A549 treated with ZK216348 at 1 μM for 4 hours (cell line): ENCODE measurements around the gene MRPS17. TPM values are rescaled to one million over a fixed set of nuclear protein-coding genes. Genes with fewer than 3 reads are reported as not detected.

Source experiments
- total RNA-seq: library from RNA; stranded (reverse); fragments of 200-300 nt; extraction: Qiagen RNA extraction; gene quantifications from 5 replicates; pipeline ENCODE4 v1.2.3, GENCODE V29; 2022; ENCODE audit warnings: low read depth

The MRPS17 gene
- total RNA-seq = 23.3 to 34.8 TPM (median 25.7 TPM) in 5 replicates

DNA sequence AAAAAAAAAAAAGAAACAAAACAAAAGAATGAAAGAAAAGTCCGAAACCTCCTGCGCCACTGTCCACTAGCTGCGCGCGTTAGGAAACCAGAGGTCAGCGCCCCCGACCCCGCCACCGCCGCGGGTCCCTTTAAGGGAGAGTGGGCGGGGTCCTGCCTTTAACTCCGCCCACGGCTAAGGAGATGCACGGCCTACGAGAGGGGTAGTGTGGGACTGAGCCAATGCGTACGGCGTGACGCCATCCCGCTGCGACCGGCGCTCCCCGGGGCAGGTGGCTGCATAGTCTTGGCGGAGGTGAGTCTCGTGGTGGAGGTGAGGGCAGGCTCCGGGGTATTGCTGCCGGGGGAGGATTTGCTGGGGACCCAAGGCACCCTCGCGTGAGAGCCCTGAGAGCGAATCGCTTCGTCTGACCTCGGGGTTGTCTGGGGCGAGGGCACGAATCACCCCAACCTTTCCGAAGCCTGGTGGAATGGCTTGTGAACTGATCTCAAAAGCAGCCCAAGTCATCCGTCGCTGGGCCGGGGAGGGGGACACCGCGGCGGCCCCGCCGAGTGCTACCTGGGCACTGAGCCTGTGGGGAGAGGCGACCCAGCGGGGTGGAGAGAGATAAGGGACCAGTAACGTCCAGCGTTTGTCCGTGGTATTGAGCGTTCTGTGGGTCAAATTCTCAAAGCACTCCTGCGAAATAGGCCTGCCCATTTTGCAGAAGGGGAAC lies at the start of gene MRPS17:
Gene MRPS17, plus strand, starts transcription at position 241 of the 715 bp plus-strand sequence. CDS start 1,319 bp downstream, outside the sequence.

DNA sequence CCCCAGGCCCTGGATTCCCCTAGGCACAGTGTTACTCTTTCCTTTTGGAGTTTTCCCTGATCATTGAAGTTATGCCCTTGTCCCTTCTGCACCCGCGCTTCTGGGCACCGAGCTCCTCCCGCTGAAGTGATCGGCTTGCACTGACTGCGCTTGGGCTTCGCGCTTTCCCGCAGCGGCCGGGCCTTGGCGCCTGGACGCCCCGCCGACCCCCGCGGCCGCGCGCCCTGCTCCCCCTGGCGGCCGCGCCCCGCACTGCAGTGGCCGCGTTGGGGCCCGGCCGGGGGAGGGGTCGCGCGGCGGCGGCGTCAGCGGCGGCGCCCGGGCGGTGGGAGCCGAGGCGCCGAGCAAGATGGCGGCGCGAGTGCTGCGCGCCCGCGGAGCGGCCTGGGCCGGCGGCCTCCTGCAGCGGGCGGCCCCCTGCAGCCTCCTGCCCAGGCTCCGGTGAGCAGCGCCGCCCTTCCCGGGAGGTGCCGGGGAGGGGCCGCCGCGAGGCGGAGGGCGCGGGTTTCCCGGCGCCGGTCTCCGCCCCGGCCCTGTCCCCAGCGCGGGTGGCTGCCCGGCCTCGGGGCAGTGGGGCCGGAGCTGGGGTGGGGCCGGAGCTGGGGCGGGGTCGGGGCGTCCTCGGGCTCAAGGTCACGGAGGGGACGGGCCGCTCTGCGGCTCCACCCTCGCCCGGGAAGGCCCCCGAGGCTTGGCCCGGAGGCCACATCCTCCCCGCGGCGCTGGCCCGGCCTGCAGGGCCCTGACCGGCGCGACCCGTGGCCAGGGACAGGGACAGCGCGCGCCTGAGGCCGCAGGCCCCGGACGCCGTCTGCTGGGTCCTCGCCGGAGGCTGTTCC lies 12.8 kb downstream of the MRPS17 start, which contains the start of gene NIPSNAP2:
Gene NIPSNAP2, plus strand, starts transcription at position 325 of the 839 bp plus-strand sequence. Its CDS starts 25 bp downstream, at position 350.

Other genes starting within 250 kb of the MRPS17 start
- not detected in 5 replicates for gene SEPTIN14, start 89.1 kb upstream of the MRPS17 start, total RNA-seq
- gene ZNF713, start 64.4 kb upstream of the MRPS17 start, total RNA-seq = 0.56 to 1.5 TPM (median 0.72 TPM) in 5 replicates
- gene NIPSNAP2, start 12.7 kb downstream of the MRPS17 start, total RNA-seq = 32.6 to 60.1 TPM (median 47.2 TPM) in 5 replicates
- 21.5 to 32.4 TPM (median 25.5 TPM) in 5 replicates for gene PSPH, start 99.6 kb downstream of the MRPS17 start, total RNA-seq
- gene CCT6A, start 99.9 kb downstream of the MRPS17 start, total RNA-seq = 235 to 313 TPM (median 269 TPM) in 5 replicates
- gene SUMF2, start 112.4 kb downstream of the MRPS17 start, total RNA-seq = 109 to 117 TPM (median 111 TPM) in 5 replicates
- gene PHKG1, start 141.1 kb downstream of the MRPS17 start, total RNA-seq = 0.12 to 0.68 TPM (median 0.52 TPM) in 5 replicates
- 519 to 707 TPM (median 628 TPM) in 5 replicates for gene CHCHD2, start 154.6 kb downstream of the MRPS17 start, total RNA-seq
- gene NUPR2, start 164.5 kb downstream of the MRPS17 start, total RNA-seq = not detected in 5 replicates